GM21360 (cell line): ENCODE results near the gene POLR1E.
"Not testable (repeated sequence)": the region's sequence is repeated elsewhere in the genome, so short reads cannot be mapped to it uniquely, and the experiment has no call there.

Experiments
- ATAC-seq: cut with Tn5 transposase; IDR thresholded peaks from one replicate; pipeline ENCODE4 v1.9.1; 2021; ENCODE audit warnings: mild to moderate bottlenecking, moderate library complexity; ENCODE audit not compliant: unreplicated experiment

Gene POLR1E

GRCh38 chr9:37464426-37465248, 21.1 kb upstream of the POLR1E start:
- peak; percentile 35 for ATAC-seq

DNA sequence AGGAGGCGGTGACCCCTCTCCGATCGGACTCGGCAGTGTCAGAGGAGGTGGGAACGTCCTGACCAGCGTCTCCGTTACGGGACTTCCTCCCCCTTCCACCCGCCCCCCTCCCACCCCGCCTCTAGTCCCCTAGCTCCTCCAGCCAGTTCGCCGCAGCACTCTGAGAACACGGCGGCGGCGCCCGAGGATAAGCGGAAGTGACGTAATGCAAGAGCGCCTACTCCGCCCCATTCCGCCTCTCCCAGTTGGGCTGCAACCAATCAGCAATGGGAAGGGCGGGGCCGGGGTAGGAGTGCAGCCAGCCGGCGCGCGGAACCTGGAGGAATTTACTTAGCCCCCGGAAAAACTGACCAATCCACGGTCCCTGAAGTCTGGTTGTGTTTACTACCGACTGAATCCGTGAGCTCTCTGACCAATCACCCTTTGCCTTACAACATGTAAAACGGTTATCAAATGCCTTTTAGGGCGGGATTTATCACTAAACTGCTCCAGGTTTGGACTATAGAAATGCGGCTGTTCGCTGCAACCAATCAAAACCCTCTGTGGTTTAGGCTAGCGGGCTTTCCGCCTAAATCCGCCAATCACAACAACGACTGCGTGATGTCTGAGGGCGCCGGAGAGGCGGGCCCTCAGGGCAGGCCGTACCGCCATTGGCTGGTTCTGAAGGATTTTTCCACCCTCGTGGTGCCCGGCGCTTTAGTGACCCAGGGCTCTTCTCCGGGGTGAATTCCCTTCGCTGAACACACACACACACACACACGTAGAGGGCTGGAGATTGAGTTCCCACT, 20.3 kb upstream of the POLR1E start, which contains the start of gene ZBTB5:
ZBTB5 (minus strand) TSS at position 202 of the 788 bp plus-strand sequence. CDS start 22,899 bp downstream, outside the sequence.
- peak; percentile 72 for ATAC-seq

- peak; percentile 5 for ATAC-seq
Measured at GRCh38 chr9:37466037-37466709, 19.6 kb upstream of the POLR1E start.

- ATAC-seq: not testable (repeated sequence)
Measured at GRCh38 chr9:37467530-37467929, 18.2 kb upstream of the POLR1E start.

DNA sequence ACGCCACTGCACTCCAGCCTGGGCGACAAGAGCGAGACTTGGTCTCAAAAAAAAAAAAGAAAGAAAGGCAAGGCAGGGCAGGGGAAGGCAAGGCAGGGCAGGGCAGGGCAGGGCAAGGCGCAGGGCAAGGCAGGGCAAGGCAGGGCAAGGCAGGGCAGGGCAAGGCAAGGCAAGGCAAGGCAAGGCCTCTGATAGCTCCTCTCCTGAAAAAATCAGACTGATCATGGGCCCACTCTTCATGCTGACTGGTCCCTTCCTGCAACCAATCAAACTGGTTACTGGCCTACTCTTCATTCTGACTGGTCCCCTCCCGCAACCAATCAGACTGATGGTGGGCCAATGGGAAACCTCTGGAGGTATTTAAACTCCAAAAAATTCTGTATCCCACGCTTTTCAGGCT, 17.1 kb upstream of the POLR1E start:
- ATAC-seq: no peak

GRCh38 chr9:37471942-37472684, 13.6 kb upstream of the POLR1E start:
- no peak for ATAC-seq

- ATAC-seq: not testable (repeated sequence)
Measured at GRCh38 chr9:37473982-37474381, 11.8 kb upstream of the POLR1E start.

GRCh38 chr9:37474438-37474837, 11.3 kb upstream of the POLR1E start:
- ATAC-seq: no peak

- ATAC-seq: no peak
Measured at GRCh38 chr9:37476930-37477329, 8.8 kb upstream of the POLR1E start.

GRCh38 chr9:37477443-37477842, 8.3 kb upstream of the POLR1E start:
- not testable (repeated sequence) for ATAC-seq

DNA sequence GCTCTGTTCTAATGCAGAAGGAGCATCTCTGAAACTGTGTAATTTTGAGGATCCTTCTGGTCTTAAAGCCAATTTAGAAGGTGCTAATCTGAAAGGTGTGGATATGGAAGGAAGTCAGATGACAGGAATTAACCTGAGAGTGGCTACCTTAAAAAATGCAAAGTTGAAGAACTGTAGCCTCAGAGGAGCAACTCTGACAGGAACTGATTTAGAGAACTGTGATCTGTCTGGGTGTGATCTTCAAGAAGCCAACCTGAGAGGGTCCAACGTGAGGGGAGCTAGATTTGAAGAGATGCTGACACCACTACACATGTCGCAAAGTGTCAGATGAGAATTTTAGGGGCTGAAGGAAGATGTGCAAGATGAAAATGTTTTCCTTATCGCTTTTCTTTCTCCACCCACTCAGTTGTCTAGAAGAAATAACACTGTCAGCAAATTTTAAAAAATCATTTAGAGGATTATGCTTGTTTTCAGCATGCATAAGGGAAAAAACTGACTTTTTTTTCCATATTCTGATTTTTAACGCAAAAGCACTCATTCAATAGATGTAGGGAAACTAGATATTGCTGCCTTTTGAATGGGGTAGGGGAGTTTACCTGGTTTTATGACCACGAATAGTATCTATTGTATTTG, 7.6 kb upstream of the POLR1E start:
- not testable (repeated sequence) for ATAC-seq

DNA sequence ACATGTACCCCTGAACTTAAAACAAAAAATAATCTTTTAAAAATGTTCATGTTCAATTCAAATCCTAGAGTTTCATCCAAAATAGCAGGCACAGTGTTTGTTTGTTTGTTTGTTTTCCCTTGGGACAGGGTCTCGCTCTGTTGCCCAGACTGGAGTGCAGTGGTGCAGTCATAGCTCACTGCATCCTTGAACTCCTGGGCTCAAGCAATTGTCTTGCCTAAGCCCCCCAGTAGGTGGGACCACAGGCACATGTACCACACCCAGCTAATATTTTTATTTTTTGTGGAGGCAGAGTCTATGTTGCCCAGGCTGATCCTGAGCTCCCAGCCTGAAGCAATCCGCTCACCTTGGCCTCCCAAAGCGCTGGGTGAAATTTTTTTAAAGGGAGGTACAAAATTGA, 5.0 kb upstream of the POLR1E start:
- no peak for ATAC-seq

DNA sequence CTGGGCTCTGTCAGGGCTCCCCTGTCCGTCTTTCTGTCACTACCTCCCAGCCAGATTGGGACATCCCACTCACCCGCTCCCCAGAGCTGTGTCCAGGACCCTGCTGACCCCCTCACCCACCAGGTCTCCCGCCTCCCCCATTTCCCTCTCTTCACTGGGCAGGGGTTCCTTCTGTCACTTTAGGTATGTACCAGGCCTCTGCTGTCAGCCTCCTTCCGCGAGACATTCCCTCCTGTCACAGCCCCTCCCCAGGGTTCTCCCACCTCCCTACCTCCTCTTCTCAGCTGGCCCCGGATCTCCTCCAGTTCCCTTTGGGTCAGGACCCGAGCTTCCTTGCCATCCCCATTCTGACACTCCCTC, 488 bp downstream of the POLR1E start:
- ATAC-seq: no peak

- ATAC-seq: no peak
Measured at GRCh38 chr9:37486616-37487548, 1.1 kb downstream of the POLR1E start.

GRCh38 chr9:37491939-37492338, 6.2 kb downstream of the POLR1E start:
- no peak for ATAC-seq

DNA sequence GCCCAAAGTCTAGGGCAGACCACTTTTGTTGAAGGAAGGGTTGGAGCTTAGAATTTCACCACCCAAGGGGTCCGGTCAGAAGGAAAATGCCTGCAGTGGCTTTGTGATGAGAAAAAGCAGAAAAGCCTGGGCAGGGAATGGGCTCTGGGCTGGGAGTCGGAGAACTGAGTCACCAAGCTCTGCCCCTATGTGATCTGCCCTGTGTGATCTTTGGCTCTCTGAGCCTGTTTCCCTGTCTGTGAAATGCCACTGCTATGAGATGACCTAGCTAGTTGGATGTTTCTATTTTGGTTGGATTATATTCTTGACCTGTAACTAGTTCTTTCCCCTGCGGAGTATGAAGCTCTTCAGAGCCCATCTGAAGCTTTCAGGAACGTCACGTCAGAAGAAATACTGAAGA, 9.8 kb downstream of the POLR1E start:
- ATAC-seq: no peak

- no peak for ATAC-seq
Measured at GRCh38 chr9:37496020-37496419, 10.3 kb downstream of the POLR1E start.

DNA sequence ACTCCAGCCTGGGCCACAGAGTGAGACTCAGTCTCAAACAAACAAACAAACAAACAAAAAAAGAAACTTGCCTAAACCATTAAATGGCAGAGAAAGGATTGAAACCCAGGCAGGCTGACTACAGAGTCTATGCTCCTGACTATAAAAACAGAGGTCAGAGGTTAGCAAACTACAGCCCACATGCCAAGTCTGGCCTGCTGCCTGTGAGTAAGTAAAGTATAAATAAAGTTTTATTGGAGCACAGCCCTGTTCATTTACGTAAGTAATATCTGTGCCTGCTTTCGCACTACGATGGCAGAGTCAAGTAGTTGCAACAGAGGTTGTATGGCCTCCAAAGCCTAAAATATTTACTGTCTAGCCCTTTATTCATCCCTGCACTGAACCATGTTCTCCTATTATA, 11.6 kb downstream of the POLR1E start:
- no peak for ATAC-seq

DNA sequence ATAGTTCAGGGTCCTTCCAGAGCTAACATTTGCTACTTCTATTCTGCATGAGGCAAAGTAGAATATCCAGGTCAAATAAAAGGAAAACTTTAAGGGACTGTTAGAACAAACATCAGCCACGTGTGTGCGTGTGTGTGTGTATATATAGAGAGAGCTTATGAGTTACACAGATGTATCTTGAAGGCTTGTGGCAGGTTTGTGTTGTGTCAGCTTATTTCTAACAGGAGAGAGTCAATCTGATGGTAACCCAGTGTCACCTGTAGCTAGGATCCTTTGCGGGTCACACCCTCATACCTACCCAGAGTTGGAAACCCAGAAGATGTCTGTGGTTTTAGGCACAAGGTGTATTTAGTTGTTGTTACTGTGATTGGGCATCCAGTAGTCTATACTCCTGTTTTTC, 12.7 kb downstream of the POLR1E start:
- ATAC-seq: no peak
